K562 (cell line): Measurements from ENCODE around the gene HPX.

Experiments used
- CHD2 ChIP-seq: IDR thresholded peaks from 2 replicates; pipeline ENCODE4 v1.6.1; 2011; ENCODE audit warnings: low read depth, low read length
- TAF7 ChIP-seq: fragments of 450-650 bp; IDR thresholded peaks from 2 replicates; pipeline ENCODE4 v1.6.1; 2016; ENCODE audit warnings: missing genetic modification characterization, missing compliant biosample characterization
- ZFX ChIP-seq: sonication (generic); formaldehyde crosslinking; IDR thresholded peaks from 2 replicates; pipeline ENCODE4 v1.8.0; 2022; ENCODE audit warnings: mild to moderate bottlenecking, missing genetic modification reagents, moderate library complexity

DNA sequence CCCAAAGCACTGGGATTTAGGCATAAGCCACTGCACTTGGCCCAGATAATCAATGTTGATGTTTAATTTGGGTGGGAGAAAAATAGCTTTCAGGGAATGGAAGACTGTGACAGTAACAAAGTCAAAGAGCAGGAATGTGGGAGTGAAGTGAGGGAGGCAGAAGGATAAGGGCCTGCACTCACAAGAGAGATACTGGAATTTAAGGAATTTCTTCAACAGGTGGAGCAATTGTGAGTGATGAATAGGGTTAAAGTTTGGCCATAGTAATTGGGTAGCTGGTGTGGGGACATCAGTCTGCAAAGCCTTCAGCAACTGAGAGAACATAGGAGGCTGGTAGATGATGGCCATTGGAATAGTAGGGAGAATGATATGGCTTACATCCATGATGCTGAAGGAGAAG lies 13.3 kb downstream of the HPX start:
- no peak for TF ChIP-seq TAF7
- TF ChIP-seq CHD2 = no peak
- no peak for TF ChIP-seq ZFX (CRISPR knock-in tag)
